ENCODE data around the gene ADCY7.

DNA sequence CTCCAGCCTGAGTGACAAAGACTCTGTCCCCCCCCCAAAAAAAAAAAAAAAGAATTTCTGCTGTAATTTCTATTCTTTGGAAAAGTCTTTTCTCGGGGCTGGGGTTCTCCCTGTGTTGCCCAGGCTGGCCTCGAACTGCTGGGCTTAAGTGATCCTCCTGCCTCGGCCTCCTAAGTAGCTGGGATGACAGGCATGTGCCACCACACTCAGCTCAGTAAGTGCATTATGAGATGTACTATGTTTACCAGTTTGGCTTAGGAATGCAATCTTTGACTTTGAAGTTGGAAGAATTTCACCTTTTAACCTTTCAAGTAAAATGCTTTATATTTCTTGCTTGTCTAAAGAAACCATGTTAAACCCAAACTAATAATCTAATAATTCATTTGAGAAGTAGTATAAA is 28.0 kb upstream of the ADCY7 start:
- TF ChIP-seq, protein P1, sequence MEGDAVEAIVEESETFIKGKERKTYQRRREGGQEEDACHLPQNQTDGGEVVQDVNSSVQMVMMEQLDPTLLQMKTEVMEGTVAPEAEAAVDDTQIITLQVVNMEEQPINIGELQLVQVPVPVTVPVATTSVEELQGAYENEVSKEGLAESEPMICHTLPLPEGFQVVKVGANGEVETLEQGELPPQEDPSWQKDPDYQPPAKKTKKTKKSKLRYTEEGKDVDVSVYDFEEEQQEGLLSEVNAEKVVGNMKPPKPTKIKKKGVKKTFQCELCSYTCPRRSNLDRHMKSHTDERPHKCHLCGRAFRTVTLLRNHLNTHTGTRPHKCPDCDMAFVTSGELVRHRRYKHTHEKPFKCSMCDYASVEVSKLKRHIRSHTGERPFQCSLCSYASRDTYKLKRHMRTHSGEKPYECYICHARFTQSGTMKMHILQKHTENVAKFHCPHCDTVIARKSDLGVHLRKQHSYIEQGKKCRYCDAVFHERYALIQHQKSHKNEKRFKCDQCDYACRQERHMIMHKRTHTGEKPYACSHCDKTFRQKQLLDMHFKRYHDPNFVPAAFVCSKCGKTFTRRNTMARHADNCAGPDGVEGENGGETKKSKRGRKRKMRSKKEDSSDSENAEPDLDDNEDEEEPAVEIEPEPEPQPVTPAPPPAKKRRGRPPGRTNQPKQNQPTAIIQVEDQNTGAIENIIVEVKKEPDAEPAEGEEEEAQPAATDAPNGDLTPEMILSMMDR (IDR thresholded peaks at IDR 0.05 in 8 of 11, conservative IDR thresholded peaks at IDR 0.05 in 3 of 11): no peak
- TF ChIP-seq POLR2A (IDR thresholded peaks at IDR 0.05): no peak
